Measurements from ENCODE around the gene CEP164.

Gene CEP164

GRCh38 chr11:117412653-117413275 is 85.1 kb downstream of the CEP164 start:
- Mint-ChIP-seq H3K9me3 (ENCODE audit: low read depth) (no peaks in the 10 kb centered on the region), H3K27ac (no peak overlapping the region)

DNA sequence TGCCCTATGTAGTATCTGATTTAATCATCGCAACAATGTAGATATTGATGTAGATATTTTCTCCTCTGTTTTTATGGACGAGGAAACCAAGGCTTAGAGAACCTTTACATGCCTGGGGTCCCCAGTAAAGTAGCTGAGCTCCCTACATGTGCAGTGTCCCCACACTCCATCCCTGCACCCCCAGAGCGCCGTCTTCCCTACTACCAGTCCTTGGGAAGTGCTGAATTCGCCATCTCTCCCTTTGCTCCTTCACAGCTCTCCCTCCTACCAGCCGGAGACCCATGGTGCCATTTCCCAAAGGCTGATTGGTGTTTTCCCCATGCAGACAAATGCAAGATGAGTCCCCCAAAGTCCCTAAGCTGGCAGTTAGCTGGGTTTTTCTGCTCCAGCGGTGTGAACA is 86.0 kb downstream of the CEP164 start:
- no peaks in the 10 kb centered on the region for H3K27me3 Mint-ChIP-seq
- H3K27ac Mint-ChIP-seq = no peak overlapping the region
- peaks cover 11% of the 10 kb centered on the region for H3K36me3 Mint-ChIP-seq

More at GRCh38 chr11:117412653-117413275, 85.1 kb downstream of the CEP164 start:
- Mint-ChIP-seq H3K4me3 (no peak overlapping the region), H3K4me1 (ENCODE audit: low read depth) (no peaks in the 10 kb centered on the region), H3K36me3 (peaks cover 13% of the 10 kb centered on the region), H3K27me3 (no peaks in the 10 kb centered on the region)

DNA sequence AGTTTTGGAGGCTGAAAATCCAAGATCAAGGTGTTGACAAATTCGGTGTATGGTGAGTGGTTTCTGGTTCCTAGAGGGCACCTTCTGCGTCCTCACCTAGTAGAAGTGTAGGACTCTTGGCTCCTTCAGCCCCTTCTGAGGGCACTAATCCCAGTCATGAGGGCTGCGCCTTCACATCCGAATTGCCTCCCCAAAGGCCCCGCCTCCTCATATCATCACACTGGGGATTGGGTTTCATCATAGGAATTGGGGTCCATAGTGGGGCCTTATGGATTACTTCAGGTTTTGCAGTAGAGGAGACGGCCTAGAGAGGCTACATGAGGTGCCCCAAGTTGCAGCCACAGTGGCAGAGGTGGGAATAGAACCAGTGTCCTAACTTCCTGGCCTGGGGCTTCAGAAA is 87.1 kb downstream of the CEP164 start:
- Mint-ChIP-seq H3K9me3 (ENCODE audit: low read depth) (no peaks in the 10 kb centered on the region), H3K36me3 (peaks cover 9% of the 10 kb centered on the region), H3K4me3 (no peak overlapping the region), H3K27ac (no peak overlapping the region), H3K4me1 (ENCODE audit: low read depth) (no peaks in the 10 kb centered on the region), H3K27me3 (no peaks in the 10 kb centered on the region)

More for the DNA sequence above, 86.0 kb downstream of the CEP164 start:
- Mint-ChIP-seq H3K9me3 (ENCODE audit: low read depth) (no peaks in the 10 kb centered on the region), H3K4me1 (ENCODE audit: low read depth) (no peaks in the 10 kb centered on the region), H3K4me3 (no peak overlapping the region)

- Mint-ChIP-seq H3K9me3 (ENCODE audit: low read depth) (no peaks in the 10 kb centered on the region), H3K36me3 (peaks cover 6% of the 10 kb centered on the region), H3K27ac (no peak overlapping the region), H3K4me3 (no peak overlapping the region), H3K4me1 (ENCODE audit: low read depth) (no peaks in the 10 kb centered on the region), H3K27me3 (no peaks in the 10 kb centered on the region)
Observed at GRCh38 chr11:117415358-117415896, 87.8 kb downstream of the CEP164 start.

GRCh38 chr11:117417342-117417741 is 89.7 kb downstream of the CEP164 start:
- Mint-ChIP-seq H3K4me1 (ENCODE audit: low read depth) (no peaks in the 10 kb centered on the region), H3K27ac (no peak overlapping the region), H3K27me3 (no peaks in the 10 kb centered on the region), H3K4me3 (no peak overlapping the region), H3K9me3 (ENCODE audit: low read depth) (no peaks in the 10 kb centered on the region), H3K36me3 (peaks cover 6% of the 10 kb centered on the region)

DNA sequence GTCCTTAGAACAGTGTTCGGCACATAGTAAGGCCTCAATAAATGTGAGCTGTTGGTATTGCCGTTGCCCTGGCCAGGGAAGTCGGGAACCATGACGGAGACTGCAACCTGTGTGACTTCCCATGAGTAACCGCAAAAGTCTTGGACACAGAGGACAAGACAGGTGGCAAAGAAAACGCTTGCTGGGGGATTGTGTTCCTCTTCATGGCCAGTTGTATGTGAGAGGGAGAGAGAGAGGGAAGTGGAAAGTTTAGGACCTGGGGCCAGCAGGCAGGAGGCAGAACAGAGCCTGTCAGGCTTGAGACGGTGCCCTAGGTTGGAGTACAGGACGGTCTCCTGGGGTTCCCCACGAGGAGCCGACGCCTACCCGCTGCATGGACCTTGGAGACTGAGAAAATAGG is 90.2 kb downstream of the CEP164 start:
- no peaks in the 10 kb centered on the region for H3K9me3 Mint-ChIP-seq (ENCODE audit: low read depth)
- H3K4me3 Mint-ChIP-seq = no peak overlapping the region
- H3K36me3 Mint-ChIP-seq = peaks cover 3% of the 10 kb centered on the region
- H3K4me1 Mint-ChIP-seq (ENCODE audit: low read depth) = no peaks in the 10 kb centered on the region
- no peaks in the 10 kb centered on the region for H3K27me3 Mint-ChIP-seq
- no peak overlapping the region for H3K27ac Mint-ChIP-seq

GRCh38 chr11:117418737-117419481 is 91.3 kb downstream of the CEP164 start:
- Mint-ChIP-seq H3K4me3 (no peak overlapping the region), H3K36me3 (no peaks in the 10 kb centered on the region), H3K27ac (no peak overlapping the region), H3K9me3 (ENCODE audit: low read depth) (no peaks in the 10 kb centered on the region), H3K27me3 (peaks cover 1% of the 10 kb centered on the region), H3K4me1 (ENCODE audit: low read depth) (no peaks in the 10 kb centered on the region)

GRCh38 chr11:117419482-117420142 is 92.0 kb downstream of the CEP164 start:
- Mint-ChIP-seq H3K27ac (no peak overlapping the region), H3K4me3 (no peak overlapping the region), H3K27me3 (peaks cover 3% of the 10 kb centered on the region), H3K9me3 (ENCODE audit: low read depth) (no peaks in the 10 kb centered on the region), H3K4me1 (ENCODE audit: low read depth) (no peaks in the 10 kb centered on the region), H3K36me3 (no peaks in the 10 kb centered on the region)

DNA sequence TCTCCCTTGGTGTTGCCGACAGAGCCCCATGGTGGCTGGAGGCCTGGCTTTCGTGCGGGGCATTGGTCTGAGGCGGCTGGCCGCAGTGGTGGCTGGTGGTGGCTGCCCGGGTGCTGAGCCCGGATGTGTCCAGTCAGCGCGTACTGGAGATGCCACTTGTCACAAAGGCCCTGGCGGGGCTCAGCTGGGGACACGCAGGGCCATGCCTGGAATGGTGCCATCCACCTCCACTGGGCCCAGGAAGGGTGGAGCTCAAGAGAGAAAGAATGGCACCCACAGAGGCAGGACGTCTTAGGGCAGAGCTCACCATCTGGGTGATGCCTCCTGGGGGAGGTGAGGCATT is 92.5 kb downstream of the CEP164 start:
- Mint-ChIP-seq H3K9me3 (ENCODE audit: low read depth) (no peaks in the 10 kb centered on the region), H3K27me3 (peaks cover 3% of the 10 kb centered on the region), H3K27ac (no peak overlapping the region), H3K4me1 (ENCODE audit: low read depth) (no peaks in the 10 kb centered on the region), H3K4me3 (no peak overlapping the region), H3K36me3 (no peaks in the 10 kb centered on the region)

- Mint-ChIP-seq H3K27ac (no peak overlapping the region), H3K4me3 (no peak overlapping the region), H3K4me1 (ENCODE audit: low read depth) (no peaks in the 10 kb centered on the region), H3K9me3 (ENCODE audit: low read depth) (no peaks in the 10 kb centered on the region), H3K36me3 (no peaks in the 10 kb centered on the region), H3K27me3 (peaks cover 3% of the 10 kb centered on the region)
Observed at GRCh38 chr11:117420598-117420997, 92.9 kb downstream of the CEP164 start.

GRCh38 chr11:117421041-117421440 is 93.4 kb downstream of the CEP164 start:
- no peaks in the 10 kb centered on the region for H3K36me3 Mint-ChIP-seq
- no peaks in the 10 kb centered on the region for H3K9me3 Mint-ChIP-seq (ENCODE audit: low read depth)
- H3K4me3 Mint-ChIP-seq = no peak overlapping the region
- H3K4me1 Mint-ChIP-seq (ENCODE audit: low read depth) = no peaks in the 10 kb centered on the region
- peaks cover 3% of the 10 kb centered on the region for H3K27me3 Mint-ChIP-seq
- H3K27ac Mint-ChIP-seq = no peak overlapping the region

GRCh38 chr11:117421476-117421875 is 93.8 kb downstream of the CEP164 start:
- H3K4me3 Mint-ChIP-seq = no peak overlapping the region
- no peaks in the 10 kb centered on the region for H3K9me3 Mint-ChIP-seq (ENCODE audit: low read depth)
- H3K27me3 Mint-ChIP-seq = peaks cover 3% of the 10 kb centered on the region
- no peaks in the 10 kb centered on the region for H3K4me1 Mint-ChIP-seq (ENCODE audit: low read depth)
- H3K27ac Mint-ChIP-seq = no peak overlapping the region
- H3K36me3 Mint-ChIP-seq = no peaks in the 10 kb centered on the region

DNA sequence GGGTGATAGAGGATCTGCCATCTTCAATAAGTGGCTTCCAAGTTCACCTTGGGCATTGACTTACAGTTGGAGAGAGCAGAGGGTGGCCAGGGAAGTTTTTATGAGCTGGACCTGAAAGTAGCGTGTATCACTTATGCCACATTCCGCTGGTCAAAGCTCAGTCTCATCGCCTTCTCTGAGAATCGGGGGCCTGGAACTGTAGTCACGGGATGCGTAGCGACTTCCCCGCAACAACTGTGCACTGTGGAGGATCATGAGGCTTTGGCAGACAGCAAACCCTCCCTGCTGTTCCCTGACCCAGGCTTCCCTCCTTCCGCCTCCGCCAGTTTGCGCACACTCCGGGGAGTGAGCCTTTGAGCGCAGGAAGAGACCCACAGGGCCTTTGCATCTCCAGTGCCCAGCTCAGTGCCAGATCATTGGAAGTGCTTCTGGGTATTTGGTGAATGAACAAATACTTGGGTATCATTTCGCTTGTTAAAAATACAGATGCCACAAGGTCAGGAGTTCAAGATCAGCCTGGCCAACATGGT is 95.5 kb downstream of the CEP164 start:
- Mint-ChIP-seq H3K36me3 (no peaks in the 10 kb centered on the region), H3K4me3 (no peak overlapping the region), H3K27me3 (peaks cover 4% of the 10 kb centered on the region), H3K27ac (no peak overlapping the region), H3K4me1 (ENCODE audit: low read depth) (peaks cover 3% of the 10 kb centered on the region), H3K9me3 (ENCODE audit: low read depth) (no peaks in the 10 kb centered on the region)

GRCh38 chr11:117424781-117425180 is 97.1 kb downstream of the CEP164 start:
- H3K36me3 Mint-ChIP-seq = no peaks in the 10 kb centered on the region

DNA sequence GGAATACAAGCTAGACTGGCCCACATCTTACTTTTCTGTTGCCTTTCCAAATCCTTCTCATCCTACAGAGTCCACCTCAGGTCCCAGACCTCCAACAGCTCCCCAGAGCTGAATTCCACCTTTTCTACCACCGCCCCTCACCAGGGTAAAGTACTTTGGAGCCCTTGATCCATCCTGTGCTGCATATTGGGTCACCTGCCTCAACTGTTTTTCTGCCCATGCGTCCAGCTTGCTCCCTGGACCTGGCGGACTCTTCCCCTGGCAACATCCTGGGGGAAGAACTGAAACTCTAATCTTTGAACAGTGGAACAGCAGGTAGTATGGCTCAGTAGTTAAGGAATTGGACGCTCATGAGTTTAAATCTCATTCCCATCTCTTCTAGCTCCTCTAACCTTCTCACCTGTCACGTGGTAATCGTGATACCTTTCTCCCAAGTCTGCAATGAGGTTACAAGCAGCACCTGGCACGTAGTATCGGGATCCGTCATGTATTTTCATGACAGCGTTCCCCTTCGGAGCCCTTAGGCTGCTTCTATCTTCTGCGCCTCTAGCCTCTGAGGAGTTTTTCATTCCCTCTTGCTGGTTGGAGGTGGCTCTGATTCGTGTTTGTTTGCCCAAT is 98.1 kb downstream of the CEP164 start:
- H3K4me3 Mint-ChIP-seq = no peak overlapping the region
- H3K36me3 Mint-ChIP-seq = no peaks in the 10 kb centered on the region
- H3K4me1 Mint-ChIP-seq (ENCODE audit: low read depth) = peaks cover 3% of the 10 kb centered on the region
- H3K27ac Mint-ChIP-seq = no peak overlapping the region
- H3K9me3 Mint-ChIP-seq (ENCODE audit: low read depth) = no peaks in the 10 kb centered on the region
- H3K27me3 Mint-ChIP-seq = peaks cover 4% of the 10 kb centered on the region

More at GRCh38 chr11:117424781-117425180, 97.1 kb downstream of the CEP164 start:
- H3K27ac Mint-ChIP-seq = no peak overlapping the region
- H3K4me1 Mint-ChIP-seq (ENCODE audit: low read depth) = peaks cover 3% of the 10 kb centered on the region
- H3K9me3 Mint-ChIP-seq (ENCODE audit: low read depth) = no peaks in the 10 kb centered on the region
- H3K27me3 Mint-ChIP-seq = peaks cover 4% of the 10 kb centered on the region
- no peak overlapping the region for H3K4me3 Mint-ChIP-seq

Data from activated naive CD8-positive, alpha-beta T cell (primary cell).